ENCODE measurements around the gene KCNQ2. TPM values are rescaled to one million over a fixed set of nuclear protein-coding genes. Genes with fewer than 3 reads are reported as not detected.

Gene KCNQ2
- total RNA-seq, 1 experiment from 2014 or later = not detected

DNA sequence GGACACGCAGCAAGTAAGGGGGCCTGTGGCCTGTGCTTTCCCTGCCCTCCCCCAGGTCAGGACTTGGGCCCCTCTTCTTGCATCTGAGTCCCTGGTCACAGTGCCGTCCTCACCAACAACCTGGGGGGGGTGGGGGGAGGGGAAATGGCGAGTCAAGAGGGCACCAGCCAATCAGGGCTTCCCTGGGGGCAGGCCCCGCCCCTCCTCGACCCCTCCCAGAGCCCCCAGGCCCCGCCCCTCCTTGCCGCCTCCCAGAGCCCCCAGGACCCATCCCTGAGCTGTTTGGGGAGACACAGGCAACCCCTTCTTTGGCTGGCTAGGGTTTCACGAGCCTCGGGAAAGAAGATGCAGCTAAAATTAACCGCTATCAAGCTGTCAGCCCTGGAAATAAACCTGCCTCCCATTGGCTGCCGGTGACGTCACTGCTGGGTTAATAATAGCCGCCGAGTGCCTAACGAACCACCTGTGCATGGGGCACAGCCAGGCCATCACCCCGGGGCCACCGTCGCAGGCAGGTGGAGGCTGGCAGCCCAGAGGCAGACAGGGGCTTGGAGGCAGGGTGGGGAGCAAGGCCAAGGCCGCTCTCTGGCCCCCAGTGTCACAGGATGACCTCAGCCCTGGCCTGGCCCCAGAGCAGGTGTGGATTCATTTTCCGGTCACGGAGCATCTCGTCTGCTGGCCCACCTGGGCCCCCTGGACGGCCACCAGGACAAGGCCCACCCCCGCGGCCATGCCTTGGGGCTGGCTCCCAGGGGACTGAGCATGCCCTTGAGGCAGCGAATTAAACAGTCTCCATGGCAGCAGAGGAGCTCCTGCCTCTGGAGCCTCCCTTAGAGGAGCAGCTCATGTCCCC, 29.6 kb upstream of the KCNQ2 start:
- peak; percentile 53 for DNase-seq (ENCODE audit: low read depth)

DNA sequence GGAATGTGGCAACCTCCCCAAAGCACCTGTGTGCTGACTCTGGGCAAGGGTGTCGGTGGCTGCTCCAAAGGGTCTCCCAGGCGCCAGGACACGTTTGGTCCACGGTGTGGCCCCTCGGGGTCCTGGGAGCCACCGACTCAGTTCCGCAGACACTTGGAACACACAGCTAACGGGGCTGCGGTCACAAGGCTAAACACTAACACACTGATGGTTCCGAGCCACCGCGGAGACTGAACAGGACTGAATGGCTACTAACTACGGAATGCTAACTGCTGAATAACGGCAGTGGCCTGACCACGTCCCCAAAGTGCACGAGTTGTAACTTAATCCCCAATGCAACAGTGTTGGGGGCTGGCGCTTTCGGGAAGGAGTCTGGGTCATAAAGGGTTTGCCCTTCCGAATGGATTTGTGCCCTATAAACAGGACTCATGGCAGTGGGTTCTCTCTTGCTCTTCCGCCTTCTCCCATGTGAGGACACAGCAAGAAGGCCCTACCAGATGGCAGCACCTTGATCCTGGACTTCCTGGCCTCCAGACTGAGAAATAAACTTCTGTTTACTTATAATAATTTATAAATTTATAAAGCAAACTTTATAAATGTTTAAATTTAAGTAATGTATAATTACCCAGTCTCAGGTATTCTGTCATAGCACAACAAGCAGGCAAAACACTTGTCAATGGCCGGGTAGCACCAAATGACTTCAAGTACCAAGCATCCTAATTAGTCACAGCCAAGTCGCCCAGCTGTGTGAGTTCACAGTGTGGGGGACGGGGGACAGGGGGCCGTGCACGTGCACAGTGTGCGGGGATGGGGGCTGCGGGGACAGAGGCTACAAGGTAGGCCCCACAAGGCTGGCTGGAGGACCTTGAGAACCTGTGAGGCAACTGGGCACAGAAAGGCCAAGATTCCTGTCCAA, 28.7 kb upstream of the KCNQ2 start:
- no peak for DNase-seq (ENCODE audit: low read depth)

DNA sequence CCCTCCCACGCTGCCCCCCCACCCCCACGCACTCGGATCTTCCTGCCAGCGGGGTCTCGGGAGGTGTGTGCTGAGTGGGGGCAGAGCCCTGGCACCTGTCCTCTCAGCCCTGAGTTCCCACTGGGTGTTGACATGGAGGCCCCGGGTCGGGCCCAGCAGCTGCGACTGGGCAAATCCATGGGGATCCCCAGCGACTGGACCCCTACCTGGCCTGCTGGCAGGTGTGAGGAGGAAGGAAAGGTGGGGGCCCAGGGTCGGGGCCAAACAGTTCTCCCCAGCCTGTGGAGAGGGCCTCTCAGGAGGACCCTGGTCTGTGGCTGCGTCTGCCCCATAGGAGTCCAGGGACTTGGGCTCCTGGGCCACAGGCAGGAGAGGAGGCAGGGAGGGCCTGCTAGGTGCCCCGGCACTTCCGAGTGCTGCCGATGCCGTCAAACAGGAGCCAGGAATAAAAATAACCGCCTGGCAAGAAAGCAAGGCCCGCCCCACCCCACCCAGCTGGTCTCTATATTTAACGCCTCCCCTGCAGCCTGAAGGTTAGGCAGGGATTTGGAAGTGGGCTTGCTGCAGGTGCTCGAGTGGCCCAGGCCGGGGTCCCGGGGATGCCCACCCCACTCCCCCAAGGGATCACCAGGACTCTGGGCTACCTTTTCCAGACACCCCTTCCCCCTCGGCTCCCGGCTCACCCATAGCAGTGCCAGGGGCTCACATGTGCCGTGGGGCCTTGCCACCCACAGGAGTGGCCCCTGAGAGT, 27.9 kb upstream of the KCNQ2 start:
- DNase-seq (ENCODE audit: low read depth) = no peak

DNA sequence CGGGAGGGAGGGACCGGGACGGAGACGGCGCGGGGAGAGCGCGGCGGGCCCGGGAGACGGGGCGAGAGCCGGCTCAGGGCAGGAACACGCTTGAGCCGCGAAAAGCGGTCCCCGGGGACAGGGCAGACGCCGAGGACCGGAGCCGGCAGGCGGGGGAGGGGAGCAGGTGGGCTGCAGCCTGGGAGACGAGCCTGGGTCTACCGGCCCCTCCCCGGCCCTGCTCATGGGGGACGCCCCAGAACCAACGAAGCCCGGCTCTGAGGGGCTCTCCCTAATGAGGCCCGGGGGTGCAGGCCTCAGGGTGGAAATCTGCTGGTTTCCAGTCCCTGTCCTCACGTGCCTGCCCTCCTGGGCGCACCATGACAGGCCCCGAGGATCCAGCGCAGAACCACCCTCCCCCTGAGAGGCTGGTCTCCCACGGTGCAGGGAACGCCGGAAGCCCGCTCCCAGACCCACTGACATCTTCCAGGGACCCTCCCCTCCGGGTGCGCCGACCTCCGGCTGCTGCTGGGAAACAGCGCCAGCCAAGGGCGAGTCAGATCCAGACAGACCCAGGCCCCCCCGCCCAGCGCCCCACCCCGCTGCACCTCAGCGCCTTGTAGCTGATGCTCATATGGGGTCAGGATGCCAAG, 27.0 kb upstream of the KCNQ2 start:
- no peak for DNase-seq (ENCODE audit: low read depth)

DNA sequence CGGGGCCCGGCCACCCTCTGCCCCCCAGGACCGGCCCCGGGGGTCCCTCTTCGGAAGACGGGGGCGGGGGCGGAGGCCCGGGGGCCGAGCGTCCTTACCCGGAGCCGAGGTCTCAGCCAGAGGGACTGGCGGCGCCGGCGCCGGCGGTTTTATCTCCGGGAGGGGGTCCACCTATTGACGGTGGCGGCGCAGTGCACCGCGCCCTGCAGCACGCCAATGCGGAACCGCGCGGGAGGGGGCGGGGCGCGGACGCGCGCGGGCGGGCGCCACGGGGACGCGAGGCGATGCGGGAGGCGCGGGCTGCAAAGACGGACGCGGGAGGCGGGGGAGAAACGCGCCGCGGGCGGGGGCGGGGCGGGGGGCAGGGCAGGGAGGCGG, 26.5 kb upstream of the KCNQ2 start, which contains the start of gene EEF1A2:
Gene EEF1A2, minus strand, starts transcription at position 124 of the 378 bp plus-strand sequence. CDS start 1,320 bp downstream, outside the sequence.
- peak; percentile 43 for DNase-seq (ENCODE audit: low read depth)

DNA sequence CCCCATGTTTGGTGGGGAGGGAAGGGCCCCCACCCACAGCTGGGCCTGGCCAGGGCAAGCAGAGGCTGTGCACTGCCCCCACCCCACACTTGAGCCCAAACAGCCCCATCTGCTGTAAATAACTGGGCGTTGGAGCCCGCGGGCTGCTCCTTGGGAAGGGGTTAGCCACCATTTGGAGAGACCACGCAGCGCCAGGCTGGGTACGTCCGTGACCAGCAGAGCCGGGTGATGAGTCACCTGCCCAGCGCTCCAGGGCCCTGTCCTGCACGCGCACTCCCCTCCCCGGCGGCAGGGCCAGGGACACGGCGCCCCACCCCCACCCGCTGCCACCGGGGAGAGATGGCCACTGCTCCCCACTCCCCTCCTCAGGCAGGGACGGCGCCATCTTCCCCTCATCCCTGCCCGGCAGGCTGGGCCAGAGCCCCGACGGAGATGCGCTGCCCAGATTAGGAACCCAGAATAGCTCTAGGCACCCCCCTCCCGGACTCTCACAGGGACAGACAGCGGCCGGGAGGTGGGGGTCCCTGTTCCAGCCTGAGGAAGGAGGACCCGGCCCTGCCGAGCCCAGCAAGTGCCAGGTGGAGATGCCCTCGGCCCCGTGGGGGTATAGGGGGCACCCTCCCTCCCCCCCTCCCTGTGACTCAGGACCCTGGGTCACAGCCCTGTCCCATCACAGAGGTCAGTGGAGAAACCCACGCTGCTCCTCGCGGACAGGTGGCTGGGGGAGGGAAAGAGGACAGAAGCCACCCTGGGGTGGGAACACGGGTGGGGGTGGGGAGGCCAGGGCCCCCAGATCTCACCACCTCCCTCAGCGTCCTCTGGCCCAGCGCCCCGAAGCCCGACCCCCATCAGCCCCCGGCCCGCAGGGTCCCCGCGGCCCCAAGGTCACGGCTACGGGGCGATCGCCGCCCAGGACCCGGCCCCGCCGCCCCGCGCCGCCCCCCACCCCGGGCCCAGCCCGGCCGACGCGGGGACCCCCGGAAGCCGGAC, 25.8 kb upstream of the KCNQ2 start:
- DNase-seq (ENCODE audit: low read depth) = peak; percentile 89

DNA sequence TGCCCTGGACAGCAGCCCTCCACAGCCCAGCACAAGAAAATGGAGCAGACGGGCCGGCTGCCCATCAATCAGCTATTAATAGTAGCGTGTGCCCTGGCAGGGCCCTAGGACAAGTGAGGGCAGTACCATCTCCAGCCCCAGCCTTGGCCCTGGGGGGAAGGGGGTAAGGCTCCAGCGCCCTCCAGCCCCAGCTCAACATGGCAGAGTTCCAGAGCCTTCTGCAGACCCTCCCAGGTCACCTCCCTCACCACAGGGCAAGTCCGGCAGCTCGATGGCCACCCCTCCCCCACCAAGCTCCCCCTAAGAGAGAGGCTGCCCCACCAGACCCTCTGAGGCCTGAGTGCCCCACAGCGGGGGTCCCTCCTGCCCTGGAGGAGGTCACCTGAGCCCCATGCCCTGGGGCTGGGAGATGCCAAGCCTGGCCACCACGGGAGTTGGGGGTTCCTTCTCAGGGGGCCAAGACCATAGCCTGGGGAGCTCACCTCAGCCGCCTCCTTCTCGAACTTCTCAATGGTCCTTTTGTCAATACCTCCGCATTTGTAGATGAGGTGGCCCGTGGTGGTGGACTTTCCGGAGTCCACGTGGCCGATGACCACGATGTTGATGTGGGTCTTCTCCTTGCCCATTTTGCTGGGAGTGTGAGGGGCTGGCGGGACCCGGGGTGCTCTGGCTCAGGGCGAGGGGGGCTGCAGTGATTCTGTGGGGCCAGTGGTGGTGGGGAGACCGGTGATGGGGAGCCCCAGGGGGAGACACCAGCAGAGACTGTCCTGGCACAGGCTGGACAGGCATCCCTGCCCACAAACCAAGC, 24.9 kb upstream of the KCNQ2 start:
- DNase-seq (ENCODE audit: low read depth) = no peak

DNA sequence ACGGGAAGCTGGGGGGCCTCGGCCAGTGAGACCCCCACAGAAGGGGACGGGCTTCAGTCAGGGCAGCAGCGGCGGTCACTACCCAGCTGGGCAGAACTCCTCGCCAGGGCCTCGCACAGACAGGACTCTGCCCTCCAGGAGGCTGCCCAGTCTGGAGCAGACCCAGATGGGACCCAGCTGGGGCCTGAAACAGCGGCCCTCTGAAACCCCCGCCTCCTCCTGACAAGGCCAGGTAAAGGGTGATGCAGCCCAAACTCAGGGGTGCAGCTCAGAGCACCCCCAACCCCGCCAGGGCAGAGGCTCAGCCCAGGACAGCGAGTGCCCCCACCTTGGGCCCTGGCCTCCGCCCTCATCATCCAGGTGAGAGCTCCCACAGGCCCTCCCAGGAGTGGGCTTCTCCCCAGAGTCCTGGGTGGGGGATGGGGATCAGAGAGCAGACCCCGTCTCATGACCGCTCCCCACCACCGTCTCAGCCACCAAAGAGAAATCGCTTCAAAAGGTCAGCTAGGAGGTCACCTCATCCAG, 24.2 kb upstream of the KCNQ2 start:
- DNase-seq (ENCODE audit: low read depth) = no peak

DNA sequence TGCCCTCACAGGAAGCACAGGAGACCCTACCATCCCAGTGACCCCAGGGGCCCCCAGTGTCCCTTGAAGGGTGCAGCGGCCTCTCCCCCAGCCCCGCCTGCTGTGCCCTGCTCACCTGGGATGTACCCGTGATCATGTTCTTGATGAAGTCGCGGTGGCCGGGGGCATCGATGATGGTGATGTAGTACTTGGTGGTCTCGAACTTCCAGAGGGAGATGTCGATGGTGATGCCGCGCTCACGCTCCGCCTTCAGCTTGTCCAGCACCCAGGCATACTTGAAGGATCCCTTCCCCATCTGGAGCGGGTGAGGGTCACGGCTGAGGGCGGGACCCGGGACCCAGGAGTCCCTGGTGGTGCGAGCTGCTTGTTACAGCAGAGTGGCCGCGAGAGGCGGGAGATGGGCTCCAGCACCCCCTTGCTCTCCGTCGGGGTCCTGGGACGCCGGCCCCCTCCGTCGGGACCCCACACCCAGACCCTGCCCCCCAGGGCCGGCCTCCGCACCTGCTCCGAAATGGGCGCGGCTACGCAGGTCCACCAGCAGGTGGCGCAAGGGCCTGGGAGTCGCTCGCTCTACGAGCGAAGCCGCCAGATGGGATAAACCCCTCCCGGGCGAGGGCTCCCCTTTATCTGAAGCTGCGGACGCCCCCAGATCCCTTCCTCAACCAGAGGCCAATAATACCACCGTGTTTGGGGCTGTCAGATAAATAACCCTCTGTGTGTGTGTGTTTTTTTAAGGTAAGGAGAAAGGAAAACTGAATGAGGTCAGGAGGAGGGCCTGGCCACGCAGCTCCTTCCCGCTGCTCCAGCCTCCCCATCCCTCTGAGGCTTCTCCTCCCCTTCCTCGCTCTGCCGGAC, 23.5 kb upstream of the KCNQ2 start:
- no peak for DNase-seq (ENCODE audit: low read depth)

DNA sequence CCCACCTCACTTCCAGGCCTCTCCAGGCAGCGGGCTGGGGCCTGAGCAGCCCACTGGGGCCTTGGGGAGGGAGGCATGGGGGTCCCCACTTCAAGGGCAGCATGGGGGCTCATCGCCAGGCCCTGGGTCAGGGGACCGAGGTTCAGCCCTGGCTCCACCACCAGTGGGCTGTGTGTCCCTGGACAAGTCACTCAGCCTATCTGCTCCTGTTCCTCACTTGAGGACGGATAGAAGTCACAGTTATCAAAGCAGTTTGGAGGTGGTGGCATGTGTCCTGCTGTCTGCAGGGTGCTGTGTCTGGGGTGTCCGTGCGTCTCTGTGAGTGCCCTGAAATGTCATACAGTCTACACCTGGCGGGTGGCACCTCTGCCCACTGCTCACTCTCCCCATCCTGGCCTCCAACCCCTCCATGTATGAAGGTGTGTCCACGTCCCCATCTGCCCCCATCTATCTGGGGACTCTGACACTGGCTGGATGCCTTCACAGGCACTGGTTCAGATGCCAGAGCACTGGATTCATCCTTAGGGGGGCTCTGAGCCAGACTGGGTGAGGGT, 22.8 kb upstream of the KCNQ2 start:
- DNase-seq (ENCODE audit: low read depth) = no peak

DNA sequence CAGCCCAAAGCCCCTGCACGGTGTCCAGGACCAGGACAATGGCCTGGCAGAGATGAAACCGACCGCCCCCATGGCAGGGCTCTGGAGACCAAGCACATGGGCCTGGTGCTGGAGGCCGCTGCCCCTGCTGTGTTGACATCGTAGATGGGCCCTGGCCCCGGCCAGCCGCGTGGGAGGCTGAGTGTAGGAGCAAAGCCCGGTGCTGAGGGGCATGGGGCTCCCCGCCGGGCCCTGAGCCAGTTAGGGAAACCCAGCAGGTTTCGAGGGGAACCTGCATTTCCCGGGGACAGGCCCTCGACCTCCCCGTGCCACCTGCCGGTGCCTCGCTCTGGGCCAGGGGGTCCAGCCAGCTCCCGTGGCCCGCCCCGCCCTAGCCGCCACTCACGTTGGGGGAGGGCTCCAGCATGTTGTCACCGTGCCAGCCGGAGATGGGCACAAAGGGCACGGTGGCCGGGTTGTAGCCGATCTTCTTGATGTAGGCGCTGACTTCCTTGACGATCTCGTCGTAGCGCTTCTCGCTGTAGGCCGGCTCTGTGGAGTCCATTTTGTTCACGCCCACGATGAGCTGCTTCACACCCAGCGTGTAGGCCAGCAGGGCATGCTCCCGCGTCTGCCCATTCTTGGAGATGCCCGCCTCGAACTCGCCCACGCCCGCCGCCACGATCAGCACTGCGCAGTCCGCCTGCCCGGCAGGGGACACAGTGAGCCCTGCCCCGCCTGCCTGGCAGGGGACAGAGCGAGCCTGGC, 22.1 kb upstream of the KCNQ2 start:
- DNase-seq (ENCODE audit: low read depth) = no peak

DNA sequence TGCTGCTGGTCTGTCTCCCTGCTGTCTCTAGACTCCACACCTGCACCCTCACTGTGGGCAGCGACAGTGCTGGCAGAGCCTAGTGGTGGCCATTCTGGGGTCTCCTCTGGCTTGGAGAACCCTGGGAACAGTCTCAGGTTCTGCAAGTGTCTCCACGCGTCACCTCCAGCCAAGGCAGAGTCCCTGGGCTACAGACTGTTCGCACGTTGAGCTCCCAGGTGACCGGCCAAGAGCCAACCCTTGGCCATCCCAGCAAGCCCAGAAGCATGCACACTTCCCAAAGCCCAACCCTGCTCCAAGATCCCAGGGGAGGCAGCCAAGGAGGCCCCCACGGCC, 21.6 kb upstream of the KCNQ2 start:
- DNase-seq (ENCODE audit: low read depth) = no peak

DNA sequence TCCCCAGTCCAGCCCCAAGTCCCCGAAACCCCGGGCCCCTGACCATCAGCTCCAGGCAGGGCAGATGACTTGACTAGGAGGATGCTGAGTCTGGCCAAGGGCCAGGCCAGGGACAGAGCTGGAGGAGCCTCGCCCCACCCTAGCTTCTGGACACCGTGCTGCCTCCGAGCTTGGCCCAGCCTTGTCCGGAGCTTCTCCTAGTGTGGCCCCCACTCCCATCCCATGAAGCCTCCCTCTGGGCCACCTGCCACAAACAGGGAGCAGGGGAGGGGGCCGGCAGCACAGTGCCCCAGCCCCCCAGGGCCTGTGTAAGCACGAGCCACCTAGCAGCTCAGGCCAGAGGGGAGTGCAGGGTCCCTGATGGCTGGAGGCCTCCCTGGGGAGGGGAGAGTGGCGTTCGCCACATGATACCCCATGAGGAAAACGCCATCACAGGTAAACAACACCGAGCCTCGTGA, 21.1 kb upstream of the KCNQ2 start:
- no peak for DNase-seq (ENCODE audit: low read depth)

DNA sequence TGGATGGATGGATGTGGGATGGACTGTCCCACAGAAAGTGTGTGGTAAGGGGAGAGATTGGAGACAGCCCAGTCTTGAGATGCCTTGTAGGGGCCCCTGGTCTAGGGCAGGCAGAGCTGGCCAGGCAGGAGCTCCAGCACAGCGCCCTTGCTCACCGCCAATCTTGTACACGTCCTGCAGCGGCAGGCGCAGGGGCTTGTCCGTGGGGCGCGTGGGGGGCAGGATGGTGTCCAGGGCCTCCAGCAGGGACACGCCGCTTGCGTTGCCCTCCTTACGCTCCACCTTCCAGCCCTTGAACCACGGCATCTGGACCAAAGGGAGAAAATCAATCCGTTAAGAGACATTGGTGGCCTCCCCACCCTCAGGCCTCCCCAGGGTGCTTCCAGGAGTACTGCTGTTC, 20.5 kb upstream of the KCNQ2 start:
- no peak for DNase-seq (ENCODE audit: low read depth)

DNA sequence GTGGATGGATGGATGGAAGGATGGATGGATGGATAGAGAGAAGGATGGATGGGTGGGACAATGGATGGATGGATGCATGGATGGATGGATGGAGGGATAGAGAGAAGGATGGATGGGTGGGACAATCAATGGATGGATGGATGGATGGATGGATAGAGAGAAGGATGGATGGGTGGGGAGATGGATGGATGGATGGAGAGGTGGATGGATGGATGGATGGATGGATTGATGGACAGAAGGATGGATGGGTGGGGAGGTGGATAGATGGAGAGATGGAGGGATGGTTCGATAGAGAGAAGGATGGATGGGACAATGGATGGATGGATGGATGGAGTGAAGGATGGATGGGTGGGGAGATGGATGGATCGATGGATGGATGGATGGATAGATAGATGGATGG, 20.1 kb upstream of the KCNQ2 start:
- DNase-seq (ENCODE audit: low read depth) = no peak

DNA sequence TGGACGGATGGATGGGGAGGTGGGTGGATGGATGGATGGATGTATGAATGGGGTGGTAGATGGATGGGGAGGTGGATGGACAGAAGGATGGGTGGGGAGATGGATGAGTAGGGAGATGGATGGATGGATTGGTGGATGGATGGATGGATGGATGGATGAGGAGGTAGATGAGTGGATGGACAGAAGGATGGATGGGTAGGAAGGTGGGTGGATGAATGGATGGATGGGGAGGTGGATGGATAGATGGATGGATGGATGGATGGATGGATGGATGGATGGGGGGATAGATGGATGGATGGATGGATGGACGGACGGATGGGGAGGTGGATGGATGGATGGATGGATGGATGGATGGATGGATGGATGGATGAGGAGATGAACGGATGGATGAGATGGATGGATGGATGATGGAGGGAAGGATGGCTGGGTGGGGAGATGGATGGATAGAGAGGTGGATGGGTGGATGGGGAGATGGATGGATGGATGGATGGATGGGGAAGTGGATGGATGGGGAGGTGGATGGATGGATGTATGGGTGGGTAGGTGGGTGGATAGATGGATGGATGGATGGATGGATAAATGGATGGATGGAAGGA, 19.3 kb upstream of the KCNQ2 start:
- no peak for DNase-seq (ENCODE audit: low read depth)

DNA sequence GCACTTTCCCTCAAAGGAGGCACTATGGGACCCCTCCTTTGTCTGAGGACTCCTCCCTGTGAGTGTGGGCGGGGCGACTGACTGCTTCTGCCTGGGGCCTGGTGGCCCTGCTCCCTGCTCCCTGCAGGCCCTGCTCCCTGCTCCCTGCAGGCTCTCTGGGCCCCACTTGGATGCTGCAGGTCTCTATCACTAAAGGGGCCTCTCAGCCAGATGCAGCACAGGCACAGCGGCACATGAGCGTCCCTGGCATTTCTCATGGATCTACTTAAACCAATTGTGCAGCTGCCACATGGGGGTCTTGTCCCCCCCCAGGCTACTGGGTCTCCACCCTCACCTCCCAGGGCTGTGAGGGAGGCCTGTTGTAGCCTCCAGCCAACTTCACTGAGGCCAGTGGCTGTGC, 18.6 kb upstream of the KCNQ2 start:
- DNase-seq (ENCODE audit: low read depth) = no peak

All from M059J (cell line).